ENCODE measurements around the gene FOXC1. TPM values are rescaled to one million over a fixed set of nuclear protein-coding genes. Genes with fewer than 3 reads are reported as not detected.

FOXC1 gene
- total and polyA plus RNA-seq, 7 donors: 0.90 to 2.7 (median 1.5) TPM

GRCh38 chr6:1645466-1646185, 35.9 kb downstream of the FOXC1 start:
- H3K9me3 ChIP-seq: no peaks in the 10 kb centered on the region
- no peaks in the 10 kb centered on the region for H3K27me3 ChIP-seq (ENCODE audit: insufficient read depth in 3 of 3, low read length in 2 of 3)
- intact Hi-C loops (cut with DNase I): no loop called here
- no peak for ATAC-seq
- TF ChIP-seq CTCF (IDR thresholded peaks at IDR 0.05): no peak
- WGBS, 3 donors: 76 to 78% (median 76%) methylated on average over 14 of the region's 14 CpGs
- H3K4me3 ChIP-seq: no peak overlapping the region
- no peaks in the 10 kb centered on the region for H3K36me3 ChIP-seq (ENCODE audit: insufficient read depth in 1 of 2, low read depth in 1 of 2)
- peak in 1 of 2 donors; percentile 24 for DNase-seq
- H3K27ac ChIP-seq: no peak overlapping the region
- no peaks in the 10 kb centered on the region for H3K4me1 ChIP-seq

GRCh38 chr6:1651362-1651761, 41.6 kb downstream of the FOXC1 start:
- TF ChIP-seq CTCF (IDR thresholded peaks at IDR 0.05): no peak
- Histone ChIP-seq H3K27me3 (ENCODE audit: insufficient read depth in 3 of 3, low read length in 2 of 3) (no peaks in the 10 kb centered on the region), H3K4me1 (no peaks in the 10 kb centered on the region), H3K27ac (no peak overlapping the region), H3K4me3 (no peak overlapping the region), H3K36me3 (ENCODE audit: insufficient read depth in 1 of 2, low read depth in 1 of 2) (no peaks in the 10 kb centered on the region), H3K9me3 (no peaks in the 10 kb centered on the region)
- intact Hi-C loops (cut with DNase I): no loop called here
- WGBS, 3 donors: 95 to 98% (median 96%) methylated on average over 3 of the region's 3 CpGs
- no peak for DNase-seq
- ATAC-seq: no peak

- Histone ChIP-seq H3K27me3 (ENCODE audit: insufficient read depth in 3 of 3, low read length in 2 of 3) (no peaks in the 10 kb centered on the region), H3K4me3 (no peak overlapping the region), H3K27ac (no peak overlapping the region), H3K4me1 (no peaks in the 10 kb centered on the region), H3K9me3 (no peaks in the 10 kb centered on the region), H3K36me3 (ENCODE audit: insufficient read depth in 1 of 2, low read depth in 1 of 2) (no peaks in the 10 kb centered on the region)
- WGBS, 3 donors: 92 to 93% (median 93%) methylated on average over 10 of the region's 10 CpGs
- TF ChIP-seq CTCF (IDR thresholded peaks at IDR 0.05): no peak
- intact Hi-C loops (cut with DNase I): no loop called here
- no peak for ATAC-seq
- DNase-seq: no peak
These were observed 43.1 kb downstream of the FOXC1 start for GRCh38 chr6:1652842-1653241.

GRCh38 chr6:1654054-1654453, 44.3 kb downstream of the FOXC1 start:
- no peak for ATAC-seq
- Histone ChIP-seq H3K4me3 (no peak overlapping the region), H3K4me1 (no peaks in the 10 kb centered on the region)

More at GRCh38 chr6:1654054-1654453, 44.3 kb downstream of the FOXC1 start:
- Histone ChIP-seq H3K36me3 (ENCODE audit: insufficient read depth in 1 of 2, low read depth in 1 of 2) (no peaks in the 10 kb centered on the region), H3K9me3 (no peaks in the 10 kb centered on the region), H3K27ac (no peak overlapping the region), H3K27me3 (ENCODE audit: insufficient read depth in 3 of 3, low read length in 2 of 3) (no peaks in the 10 kb centered on the region)
- no peak for DNase-seq
- WGBS, 3 donors: 67 to 80% (median 78%) methylated on average over 4 of the region's 4 CpGs
- intact Hi-C loops (cut with DNase I): no loop called here
- TF ChIP-seq CTCF (IDR thresholded peaks at IDR 0.05): no peak

Data from psoas muscle (tissue), 8 donors.